GM21619 (cell line): ENCODE measurements around the gene TTC39A.

Experiments used
- ATAC-seq: cut with Tn5 transposase; IDR thresholded peaks from one replicate; pipeline ENCODE4 v1.9.1; 2021; ENCODE audit not compliant: unreplicated experiment

The TTC39A gene

DNA sequence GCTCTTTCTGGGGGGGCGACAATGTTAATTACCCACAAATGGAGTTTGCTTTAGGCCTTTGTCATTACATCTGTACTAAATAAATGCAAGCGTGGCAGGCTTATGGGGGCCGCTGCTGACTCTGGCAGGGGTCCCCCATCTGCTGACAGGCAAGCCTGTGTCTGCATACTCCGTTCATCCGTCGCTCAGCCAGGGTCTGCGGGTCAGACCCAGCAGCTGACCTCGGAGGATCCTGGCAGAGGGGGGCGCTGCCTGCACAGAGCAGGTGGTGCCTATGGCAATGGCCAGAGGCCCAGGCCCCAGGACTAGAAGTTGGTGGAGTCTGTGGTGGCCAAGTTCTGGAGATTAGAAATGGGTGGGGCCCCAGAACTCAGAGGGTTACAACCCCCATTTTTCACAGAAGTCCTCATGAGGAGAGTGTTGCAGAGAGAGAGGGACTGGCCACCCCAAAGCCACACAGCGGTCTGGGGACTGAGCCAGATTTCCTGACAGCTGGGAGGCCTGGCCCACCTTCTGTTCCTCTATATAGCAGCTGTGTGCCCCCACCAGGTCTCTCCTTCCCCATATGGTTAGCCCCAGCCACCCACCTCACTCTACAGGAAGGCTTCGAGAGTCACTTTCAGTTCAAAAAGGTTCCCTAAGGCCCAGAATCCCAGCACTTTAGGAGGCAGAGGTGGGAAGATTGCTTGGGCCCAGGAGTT, 31.0 kb downstream of the TTC39A start:
- no peak for ATAC-seq

GRCh38 chr1:51298322-51298705, 32.0 kb downstream of the TTC39A start:
- ATAC-seq, result no peak

DNA sequence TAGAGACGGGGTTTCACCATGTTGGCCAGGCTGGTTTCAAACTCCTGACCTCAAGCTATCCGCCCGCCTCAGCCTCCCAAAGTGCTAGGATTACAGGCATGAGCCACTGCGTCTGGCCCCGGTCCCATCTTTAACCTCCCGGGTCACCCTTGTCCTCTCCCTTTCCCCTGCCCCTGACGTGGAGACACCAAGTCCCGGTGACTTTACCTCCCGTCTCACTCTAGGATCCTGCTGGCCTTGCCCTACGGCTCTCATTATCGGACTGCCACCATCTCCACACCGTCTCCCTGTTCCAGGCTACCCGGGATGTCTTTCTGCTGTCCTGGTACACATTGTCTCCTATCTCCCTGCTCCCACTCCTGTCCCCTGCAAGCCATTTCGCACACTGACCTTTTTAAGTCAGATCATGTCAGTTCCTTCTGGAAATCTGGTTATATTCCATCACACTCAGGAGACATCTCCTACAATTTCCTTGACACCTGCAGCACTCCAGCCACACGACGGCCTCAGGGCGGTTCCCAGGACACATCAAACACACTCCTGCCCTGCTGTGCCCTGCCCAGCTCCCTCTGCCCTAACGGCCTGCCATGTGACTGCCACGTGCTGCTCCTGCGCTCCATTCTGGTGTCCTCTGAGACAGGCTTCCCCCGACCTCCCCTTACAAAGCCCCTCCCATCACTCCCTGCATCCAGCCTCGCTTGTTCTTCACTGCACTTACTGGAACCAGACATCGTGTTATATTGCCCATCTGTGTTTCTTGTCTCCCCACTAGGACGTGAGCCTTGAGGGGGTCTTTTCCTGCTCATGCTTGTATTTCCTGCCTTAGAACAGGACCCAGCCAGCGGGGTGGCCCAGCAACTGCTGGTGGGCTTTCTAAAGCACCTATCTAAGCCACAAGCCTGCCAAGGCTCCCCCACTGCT, 32.7 kb downstream of the TTC39A start:
- no peak for ATAC-seq

DNA sequence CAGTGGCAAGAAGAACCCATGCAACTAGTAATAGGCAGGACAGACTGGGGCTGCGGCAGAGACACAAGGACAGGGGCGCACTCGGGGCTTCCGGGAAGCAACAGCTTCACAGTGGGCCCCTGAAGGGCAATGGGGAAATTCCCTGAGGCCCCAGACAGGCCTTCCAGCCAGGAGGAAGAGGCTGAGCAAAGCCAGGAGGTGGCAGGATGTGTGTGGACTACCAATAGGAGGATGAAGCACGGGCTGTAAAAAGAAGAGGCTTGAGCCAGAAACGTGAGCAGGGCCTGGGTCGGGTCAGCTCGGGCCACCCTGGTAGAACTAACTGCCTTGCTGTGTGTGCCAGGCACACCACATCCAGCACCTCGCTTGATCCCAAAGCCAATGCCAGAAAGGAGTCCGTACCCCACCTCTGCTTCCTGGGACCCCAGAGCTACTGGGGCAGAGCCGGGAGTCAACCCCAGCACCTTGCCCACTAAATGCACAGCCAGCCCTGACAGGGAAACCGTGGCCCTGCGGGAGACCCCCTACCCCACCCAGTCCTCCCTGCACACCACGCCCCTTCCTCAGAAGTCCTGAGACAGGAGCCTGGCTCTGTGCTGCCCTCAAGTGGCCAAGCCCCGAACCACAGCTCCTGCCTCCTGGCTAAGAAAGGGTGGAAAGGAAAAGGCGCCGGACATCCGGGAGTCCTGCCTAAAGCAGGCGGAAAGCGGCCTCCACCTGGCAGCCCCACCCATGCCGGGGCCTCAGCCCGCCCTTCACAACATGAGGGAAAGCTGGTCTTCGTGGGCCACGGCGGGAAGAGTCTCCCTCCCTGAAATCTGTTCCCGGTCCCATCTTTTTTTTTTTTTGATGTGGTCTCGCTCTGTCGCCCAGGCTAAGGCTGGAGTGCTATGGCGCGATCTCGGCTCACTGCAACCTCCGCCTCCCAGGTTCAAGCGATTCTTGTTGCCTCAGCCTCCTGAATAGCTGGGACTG, 33.7 kb downstream of the TTC39A start:
- no peak for ATAC-seq

DNA sequence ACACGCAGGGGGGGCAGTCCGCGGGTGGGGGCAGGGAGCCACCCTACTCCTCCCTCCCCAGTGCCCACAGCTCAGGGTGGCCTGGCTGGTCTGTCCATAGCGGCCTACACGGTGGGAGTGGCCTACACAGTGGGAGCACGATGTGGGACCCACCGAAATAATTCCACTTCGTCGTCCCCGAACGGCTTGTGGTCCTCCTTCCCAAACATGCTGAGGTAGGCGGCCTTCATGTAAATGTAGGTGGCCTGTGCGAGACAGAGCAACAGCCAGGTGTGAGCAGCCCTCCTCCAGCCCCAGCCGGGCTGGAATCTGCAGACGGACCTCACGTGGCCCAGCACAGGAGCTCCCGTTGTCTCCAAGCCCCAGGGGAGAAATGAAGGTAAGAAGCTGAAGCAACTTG, 34.4 kb downstream of the TTC39A start:
- no peak for ATAC-seq

DNA sequence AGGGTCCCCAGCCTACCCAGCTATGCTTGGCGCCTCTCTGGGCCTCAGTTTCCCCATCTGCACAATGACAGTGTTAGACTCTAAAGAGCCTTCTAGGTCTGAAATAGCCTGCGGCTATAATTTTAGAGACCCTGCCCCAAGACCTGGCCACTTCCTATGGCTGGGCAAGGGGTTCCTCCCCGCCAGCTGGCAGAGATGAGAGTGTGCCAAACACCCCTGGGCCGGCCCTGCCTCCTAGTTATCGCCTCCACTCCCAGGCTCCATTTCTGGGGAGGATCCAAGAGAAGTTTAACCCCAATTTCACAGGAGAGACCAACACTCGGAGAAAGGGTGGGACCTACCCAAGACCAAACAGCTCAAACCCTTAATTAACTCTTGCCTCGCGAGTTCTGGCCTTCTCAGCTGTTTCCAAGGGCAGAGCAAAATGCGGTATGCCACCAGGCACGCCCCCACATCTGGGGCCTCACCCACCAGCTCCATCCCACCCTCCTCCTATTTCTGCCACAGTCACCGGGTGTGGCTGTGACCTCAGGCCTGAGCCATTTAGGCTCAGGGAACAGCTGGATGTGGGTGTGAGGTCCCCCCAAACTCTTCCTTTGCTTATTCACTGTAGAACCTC, 35.7 kb downstream of the TTC39A start:
- no peak for ATAC-seq

GRCh38 chr1:51293898-51294515, 36.4 kb downstream of the TTC39A start:
- no peak for ATAC-seq

DNA sequence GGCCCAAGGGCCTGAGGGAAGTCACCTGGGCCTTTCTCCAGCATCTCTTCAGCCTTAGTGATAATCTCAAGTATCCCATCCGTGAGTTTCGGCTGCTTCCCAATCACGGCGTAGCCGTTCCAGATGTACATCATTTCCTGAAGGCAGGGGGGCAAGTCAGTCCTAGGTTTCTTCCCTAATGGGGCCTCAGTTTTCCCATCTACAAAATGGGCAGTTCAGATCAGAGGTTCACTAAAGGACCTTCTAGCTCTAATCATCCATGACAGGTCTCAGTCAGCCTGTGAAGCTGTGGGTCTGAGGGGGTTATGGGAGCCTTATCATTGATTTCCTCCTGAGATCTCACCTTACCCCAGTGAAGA, 39.9 kb downstream of the TTC39A start:
- ATAC-seq, result no peak

GRCh38 chr1:51289676-51290488, 40.5 kb downstream of the TTC39A start:
- no peak for ATAC-seq

GRCh38 chr1:51288578-51288977, 41.8 kb downstream of the TTC39A start:
- ATAC-seq, result no peak

- ATAC-seq, result no peak
Measured at GRCh38 chr1:51287966-51288365, 42.4 kb downstream of the TTC39A start.

DNA sequence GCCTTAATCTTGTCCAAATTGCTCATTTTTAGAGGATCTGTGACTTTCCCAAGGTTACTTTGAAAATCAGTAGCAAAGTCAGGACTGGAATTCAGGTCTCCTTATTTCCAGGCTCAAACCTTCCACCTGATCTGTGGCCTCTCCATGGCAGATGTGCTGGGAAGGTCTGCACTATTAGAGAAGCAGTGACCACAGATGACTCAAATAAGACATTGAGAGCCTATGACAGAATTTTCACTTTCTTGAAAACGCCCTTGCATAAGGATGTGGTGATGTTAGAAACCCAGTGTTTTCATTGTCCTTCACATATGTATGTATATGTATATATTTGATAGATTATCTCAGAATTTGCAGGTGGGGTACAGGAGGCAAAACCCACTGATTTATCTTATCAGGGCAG, 45.3 kb downstream of the TTC39A start:
- ATAC-seq, result peak; percentile 93

GRCh38 chr1:51284487-51284954, 45.8 kb downstream of the TTC39A start:
- peak; percentile 42 for ATAC-seq

DNA sequence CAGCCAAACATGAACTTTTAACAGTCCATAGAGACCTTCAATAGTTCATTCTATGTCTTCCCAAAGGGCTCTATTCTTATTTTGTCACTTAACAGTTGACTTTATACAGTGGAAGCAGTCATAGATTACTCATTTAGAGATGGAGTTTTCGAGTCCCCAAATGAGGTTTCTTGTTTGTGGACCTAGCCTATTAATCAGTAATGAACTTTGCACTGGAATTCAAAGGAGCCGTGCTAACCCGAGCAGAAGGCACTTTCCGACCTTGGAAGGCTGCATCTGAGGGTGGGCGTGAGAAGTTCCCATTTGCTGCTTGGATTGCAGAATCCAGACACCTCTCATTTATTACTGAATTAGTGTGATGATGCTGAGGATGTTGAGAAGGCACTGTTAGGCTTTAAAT, 46.4 kb downstream of the TTC39A start:
- ATAC-seq, result no peak

DNA sequence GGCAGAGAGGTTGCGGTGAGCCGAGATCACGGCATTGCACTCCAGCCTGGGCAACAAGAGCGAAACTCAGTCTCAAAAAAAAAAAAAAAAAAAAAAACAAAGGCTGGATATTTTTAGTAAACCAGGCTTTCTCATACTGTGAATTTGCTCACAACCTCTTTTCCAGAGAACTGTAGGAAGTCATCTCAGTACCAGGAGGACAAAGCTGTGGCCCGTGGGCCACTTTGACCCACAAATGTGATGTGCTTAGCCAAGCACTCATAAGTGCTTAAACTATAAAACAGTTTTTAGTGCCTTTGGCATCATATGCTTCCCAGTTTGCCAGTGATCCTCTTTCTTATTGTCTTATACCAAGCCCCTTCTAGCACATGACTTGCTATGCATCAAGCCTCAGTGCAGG, 47.8 kb downstream of the TTC39A start:
- ATAC-seq, result no peak

DNA sequence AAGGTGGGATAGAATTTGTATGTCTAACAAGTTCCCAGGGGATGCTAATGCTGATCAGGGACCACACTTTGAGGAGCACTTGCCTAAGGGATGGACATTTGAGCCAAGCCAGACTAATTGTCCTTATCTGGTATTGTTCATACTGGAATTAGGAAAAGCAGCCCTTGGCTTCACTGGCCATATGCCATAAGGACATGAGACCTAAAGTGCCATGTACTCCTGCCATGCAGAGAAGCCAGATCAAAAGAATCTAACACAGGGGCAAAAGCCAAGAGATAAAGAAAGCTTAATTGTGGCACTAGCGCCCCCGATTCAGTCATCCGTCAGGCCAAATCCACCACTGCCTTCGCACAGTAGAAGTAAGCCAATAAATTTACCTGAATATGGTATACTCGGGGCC, 48.6 kb downstream of the TTC39A start:
- ATAC-seq, result no peak

- no peak for ATAC-seq
Measured at GRCh38 chr1:51280321-51280978, 49.9 kb downstream of the TTC39A start.

GRCh38 chr1:51276286-51276685, 54.1 kb downstream of the TTC39A start:
- no peak for ATAC-seq

- no peak for ATAC-seq
Measured at GRCh38 chr1:51274676-51275075, 55.7 kb downstream of the TTC39A start.
